ENCODE results near the gene PAPOLA. TPM values are rescaled to one million over a fixed set of nuclear protein-coding genes. Genes with fewer than 3 reads are reported as not detected.

Gene PAPOLA
- total and polyA plus RNA-seq, 8 donors: 140 to 264 (median 232) TPM

DNA sequence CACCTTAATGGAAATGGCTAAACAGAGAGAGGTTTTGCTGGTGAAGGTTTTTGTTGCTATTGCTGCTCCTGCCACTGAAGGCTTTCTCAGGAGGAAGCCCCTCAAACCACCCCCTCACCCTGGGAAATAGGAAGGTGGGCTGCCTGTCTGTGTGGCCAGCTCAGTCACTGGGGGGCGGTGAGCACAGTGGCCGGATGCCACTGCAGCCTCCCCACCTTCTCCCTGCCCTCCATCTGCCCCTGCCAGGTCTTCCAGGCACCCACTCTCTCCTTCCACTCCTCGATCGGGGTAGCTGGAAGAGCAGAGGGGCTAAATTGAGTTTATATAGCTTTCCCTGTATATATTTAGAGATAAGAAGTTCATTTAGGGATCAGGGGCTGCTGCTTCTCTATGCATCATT is 80.8 kb downstream of the PAPOLA start:
- Histone ChIP-seq H3K36me3 (no peaks in the 10 kb centered on the region), H3K4me3 (no peak overlapping the region), H3K4me1 (no peaks in the 10 kb centered on the region), H3K9me3 (no peaks in the 10 kb centered on the region), H3K27ac (no peak overlapping the region), H3K27me3 (peaks cover 0 to 47% of the 10 kb centered on the region in 2 donors)
- intact Hi-C loops (cut with DNase I): no loop called here
- TF ChIP-seq, protein P1, sequence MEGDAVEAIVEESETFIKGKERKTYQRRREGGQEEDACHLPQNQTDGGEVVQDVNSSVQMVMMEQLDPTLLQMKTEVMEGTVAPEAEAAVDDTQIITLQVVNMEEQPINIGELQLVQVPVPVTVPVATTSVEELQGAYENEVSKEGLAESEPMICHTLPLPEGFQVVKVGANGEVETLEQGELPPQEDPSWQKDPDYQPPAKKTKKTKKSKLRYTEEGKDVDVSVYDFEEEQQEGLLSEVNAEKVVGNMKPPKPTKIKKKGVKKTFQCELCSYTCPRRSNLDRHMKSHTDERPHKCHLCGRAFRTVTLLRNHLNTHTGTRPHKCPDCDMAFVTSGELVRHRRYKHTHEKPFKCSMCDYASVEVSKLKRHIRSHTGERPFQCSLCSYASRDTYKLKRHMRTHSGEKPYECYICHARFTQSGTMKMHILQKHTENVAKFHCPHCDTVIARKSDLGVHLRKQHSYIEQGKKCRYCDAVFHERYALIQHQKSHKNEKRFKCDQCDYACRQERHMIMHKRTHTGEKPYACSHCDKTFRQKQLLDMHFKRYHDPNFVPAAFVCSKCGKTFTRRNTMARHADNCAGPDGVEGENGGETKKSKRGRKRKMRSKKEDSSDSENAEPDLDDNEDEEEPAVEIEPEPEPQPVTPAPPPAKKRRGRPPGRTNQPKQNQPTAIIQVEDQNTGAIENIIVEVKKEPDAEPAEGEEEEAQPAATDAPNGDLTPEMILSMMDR (IDR thresholded peaks at IDR 0.05): no peak
- ATAC-seq (no peak), DNase-seq (no peak)

DNA sequence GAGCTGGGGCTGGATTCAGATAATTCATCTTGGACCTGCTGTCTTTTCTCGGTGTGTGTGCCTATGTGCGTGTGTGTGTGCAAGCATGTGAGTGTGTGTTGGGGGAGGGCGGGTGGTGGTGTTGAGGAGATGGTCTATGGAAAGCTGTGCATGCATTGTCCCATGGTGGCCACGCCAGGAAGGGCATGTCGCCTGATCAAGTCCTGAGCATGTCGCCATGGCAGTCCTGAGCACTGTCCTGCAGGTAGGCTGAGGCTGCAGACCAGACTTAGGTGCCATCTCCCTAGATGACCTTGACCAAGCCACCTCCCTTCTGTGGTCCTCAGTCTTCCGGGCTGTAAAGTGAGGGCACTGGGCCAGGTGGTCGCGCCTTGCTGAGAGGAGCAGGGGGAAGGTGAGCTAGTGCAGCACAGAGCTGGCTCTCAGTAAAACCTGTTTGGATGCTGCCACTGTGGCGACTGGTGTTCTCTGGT is 81.4 kb downstream of the PAPOLA start:
- Histone ChIP-seq H3K9me3 (no peaks in the 10 kb centered on the region), H3K27me3 (peaks cover 0 to 53% of the 10 kb centered on the region in 2 donors), H3K36me3 (no peaks in the 10 kb centered on the region), H3K4me1 (no peaks in the 10 kb centered on the region), H3K27ac (no peak overlapping the region), H3K4me3 (no peak overlapping the region)
- no peak for DNase-seq
- no peak for ATAC-seq
- intact Hi-C loops (cut with DNase I): no loop called here
- TF ChIP-seq, protein P1 (IDR thresholded peaks at IDR 0.05): no peak

DNA sequence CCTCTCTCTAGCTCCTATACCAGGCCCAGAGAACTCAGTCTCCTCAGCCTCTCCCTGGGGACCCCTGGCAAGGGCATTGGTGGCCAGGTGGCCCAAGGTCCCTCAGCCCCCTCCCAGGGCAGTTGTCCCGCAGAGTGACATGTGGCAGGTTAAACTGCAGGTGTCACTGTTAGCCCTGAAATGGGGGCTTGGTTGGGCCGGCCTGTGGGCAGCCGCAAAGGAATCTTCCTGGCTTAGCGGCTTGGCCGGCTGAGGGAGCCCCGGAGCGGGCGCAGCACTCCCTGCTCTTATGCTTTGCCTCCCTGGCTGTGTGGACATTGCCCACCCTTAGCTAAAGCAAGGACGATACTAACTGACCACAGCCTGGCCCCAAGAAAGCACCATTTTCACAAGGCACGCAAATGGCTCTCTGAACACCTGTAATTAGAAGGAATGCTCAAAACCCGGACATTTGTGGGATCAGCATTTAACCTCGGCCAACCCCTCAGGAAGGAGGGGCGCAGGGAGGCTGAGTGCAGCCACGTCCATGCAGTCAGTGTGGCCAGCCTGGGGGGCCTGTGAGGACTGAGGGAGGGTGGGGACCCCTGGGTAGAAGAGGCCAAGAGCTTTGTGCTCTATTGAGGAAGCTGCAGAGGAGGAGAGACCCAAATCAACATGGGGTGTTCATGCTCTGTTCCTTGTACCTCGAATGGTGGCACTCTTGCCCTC is 82.2 kb downstream of the PAPOLA start:
- H3K9me3 ChIP-seq: no peaks in the 10 kb centered on the region
- DNase-seq (peak in 1 of 4 donors; percentile 53), ATAC-seq (peak; percentile 86)
- H3K36me3 ChIP-seq: no peaks in the 10 kb centered on the region
- TF ChIP-seq, protein P1 (IDR thresholded peaks at IDR 0.05): no peak
- intact Hi-C loops (cut with DNase I): no loop called here
- H3K4me3 ChIP-seq: no peak overlapping the region
- H3K27me3 ChIP-seq: peaks cover 0 to 61% of the 10 kb centered on the region in 2 donors
- no peak overlapping the region for H3K27ac ChIP-seq
- no peaks in the 10 kb centered on the region for H3K4me1 ChIP-seq

DNA sequence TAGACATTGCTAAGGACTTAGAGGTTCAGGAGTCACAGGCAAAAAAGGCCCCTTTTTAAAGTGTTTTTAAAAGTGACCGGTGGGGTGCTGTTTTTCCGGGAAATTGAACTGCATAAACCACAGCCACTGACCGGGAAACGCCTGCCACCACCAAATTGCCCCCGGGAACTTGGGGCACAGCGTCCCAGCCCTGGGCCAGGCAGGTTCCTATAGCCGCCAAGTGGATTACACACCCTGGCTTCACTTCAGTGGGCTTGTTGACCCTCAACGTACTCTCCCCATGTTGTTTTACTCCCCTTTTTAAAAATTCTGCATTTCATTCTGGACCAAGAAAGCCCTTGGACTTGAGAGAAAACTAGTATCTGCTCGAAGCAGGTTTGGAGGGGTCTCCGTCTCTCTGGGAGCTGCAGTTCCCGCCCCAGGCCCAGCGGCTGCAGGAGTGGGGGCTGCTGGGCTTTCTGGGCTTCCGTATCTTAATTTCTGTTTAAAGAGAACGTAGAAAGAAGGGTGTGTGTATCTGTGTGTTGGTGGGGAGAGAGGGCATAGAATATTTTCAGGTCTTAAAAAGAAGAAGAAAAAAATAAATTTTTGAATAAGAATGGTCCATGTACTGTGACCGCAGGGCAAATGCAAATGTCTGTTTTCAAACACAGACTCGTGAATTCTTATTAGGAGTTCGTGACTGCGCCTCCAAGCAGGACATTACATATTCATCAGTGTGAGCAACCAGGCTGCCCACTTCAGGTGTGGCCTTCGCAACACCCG is 82.9 kb downstream of the PAPOLA start:
- ATAC-seq (no peak), DNase-seq (no peak)
- no peak overlapping the region for H3K27ac ChIP-seq
- TF ChIP-seq, protein P1 (IDR thresholded peaks at IDR 0.05): no peak
- H3K36me3 ChIP-seq: no peaks in the 10 kb centered on the region
- intact Hi-C loops (cut with DNase I): no loop called here
- no peaks in the 10 kb centered on the region for H3K9me3 ChIP-seq
- no peaks in the 10 kb centered on the region for H3K4me1 ChIP-seq
- peaks cover 0 to 66% of the 10 kb centered on the region in 2 donors for H3K27me3 ChIP-seq
- H3K4me3 ChIP-seq: no peak overlapping the region

DNA sequence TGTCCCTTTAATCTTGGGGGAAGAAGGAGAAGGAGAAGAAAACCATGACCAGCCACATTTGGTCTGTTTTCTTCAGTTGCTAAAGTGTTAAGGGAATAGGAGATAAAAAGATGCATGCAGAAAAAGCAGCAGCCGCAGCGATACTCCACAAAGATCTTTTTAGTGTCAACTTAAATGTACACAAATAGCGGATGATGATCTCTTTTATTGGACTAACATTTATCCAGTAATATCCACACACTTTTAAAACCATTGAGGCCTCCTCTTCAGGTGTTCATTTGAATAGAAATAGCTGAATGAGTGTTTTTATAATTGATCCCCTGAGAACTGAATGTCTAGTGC is 83.5 kb downstream of the PAPOLA start:
- Histone ChIP-seq H3K4me1 (no peaks in the 10 kb centered on the region), H3K4me3 (no peak overlapping the region), H3K27me3 (peaks cover 0 to 69% of the 10 kb centered on the region in 2 donors), H3K9me3 (no peaks in the 10 kb centered on the region), H3K36me3 (no peaks in the 10 kb centered on the region), H3K27ac (no peak overlapping the region)
- intact Hi-C loops (cut with DNase I): no loop called here
- no peak for ATAC-seq
- TF ChIP-seq, protein P1 (IDR thresholded peaks at IDR 0.05): no peak
- no peak for DNase-seq
